Measurements from ENCODE around the gene CELSR1. TPM values are rescaled to one million over a fixed set of nuclear protein-coding genes. Genes with fewer than 3 reads are reported as not detected.

The CELSR1 gene
- total RNA-seq, 1 donor from 2014 or later = 0.27 TPM

- no peak for TF ChIP-seq CTCF (IDR thresholded peaks at IDR 0.05; ENCODE audit: partially characterized antibody, unreplicated experiment)
- Mint-ChIP-seq H3K4me1 (ENCODE audit: low read depth, unreplicated experiment) (no peaks in the 10 kb centered on the region), H3K9me3 (ENCODE audit: unreplicated experiment) (no peaks in the 10 kb centered on the region), H3K36me3 (ENCODE audit: unreplicated experiment) (no peaks in the 10 kb centered on the region), H3K27me3 (ENCODE audit: unreplicated experiment) (peaks cover 6% of the 10 kb centered on the region), H3K4me3 (ENCODE audit: unreplicated experiment) (no peak overlapping the region), H3K27ac (ENCODE audit: unreplicated experiment) (no peak overlapping the region)
- DNase-seq = no peak
Measured at GRCh38 chr22:46368422-46368821, 169.0 kb downstream of the CELSR1 start.

- Mint-ChIP-seq H3K9me3 (ENCODE audit: unreplicated experiment) (no peaks in the 10 kb centered on the region), H3K27me3 (ENCODE audit: unreplicated experiment) (peaks cover 6% of the 10 kb centered on the region), H3K27ac (ENCODE audit: unreplicated experiment) (no peak overlapping the region), H3K36me3 (ENCODE audit: unreplicated experiment) (no peaks in the 10 kb centered on the region), H3K4me1 (ENCODE audit: low read depth, unreplicated experiment) (no peaks in the 10 kb centered on the region), H3K4me3 (ENCODE audit: unreplicated experiment) (no peak overlapping the region)
- TF ChIP-seq CTCF (IDR thresholded peaks at IDR 0.05; ENCODE audit: partially characterized antibody, unreplicated experiment) = peak; percentile 71
- DNase-seq = peak; percentile 82
Measured at GRCh38 chr22:46367707-46368191, 169.7 kb downstream of the CELSR1 start.

- Mint-ChIP-seq H3K36me3 (ENCODE audit: unreplicated experiment) (no peaks in the 10 kb centered on the region), H3K27ac (ENCODE audit: unreplicated experiment) (no peak overlapping the region), H3K4me3 (ENCODE audit: unreplicated experiment) (no peak overlapping the region), H3K4me1 (ENCODE audit: low read depth, unreplicated experiment) (peaks cover 3% of the 10 kb centered on the region), H3K9me3 (ENCODE audit: unreplicated experiment) (no peaks in the 10 kb centered on the region), H3K27me3 (ENCODE audit: unreplicated experiment) (peaks cover 6% of the 10 kb centered on the region)
- no peak for DNase-seq
- TF ChIP-seq CTCF (IDR thresholded peaks at IDR 0.05; ENCODE audit: partially characterized antibody, unreplicated experiment) = no peak
Measured at GRCh38 chr22:46366801-46367706, 170.4 kb downstream of the CELSR1 start.

- Mint-ChIP-seq H3K36me3 (ENCODE audit: unreplicated experiment) (no peaks in the 10 kb centered on the region), H3K27me3 (ENCODE audit: unreplicated experiment) (peaks cover 3% of the 10 kb centered on the region), H3K4me3 (ENCODE audit: unreplicated experiment) (no peak overlapping the region), H3K9me3 (ENCODE audit: unreplicated experiment) (peaks cover 1% of the 10 kb centered on the region), H3K4me1 (ENCODE audit: low read depth, unreplicated experiment) (peaks cover 3% of the 10 kb centered on the region), H3K27ac (ENCODE audit: unreplicated experiment) (no peak overlapping the region)
- TF ChIP-seq CTCF (IDR thresholded peaks at IDR 0.05; ENCODE audit: partially characterized antibody, unreplicated experiment) = no peak
- DNase-seq = no peak
Measured at GRCh38 chr22:46366327-46366731, 171.1 kb downstream of the CELSR1 start.

GRCh38 chr22:46365166-46365624 is 172.2 kb downstream of the CELSR1 start:
- Mint-ChIP-seq H3K4me1 (ENCODE audit: low read depth, unreplicated experiment) (peaks cover 3% of the 10 kb centered on the region), H3K27ac (ENCODE audit: unreplicated experiment) (no peak overlapping the region), H3K4me3 (ENCODE audit: unreplicated experiment) (no peak overlapping the region), H3K27me3 (ENCODE audit: unreplicated experiment) (peaks cover 2% of the 10 kb centered on the region), H3K9me3 (ENCODE audit: unreplicated experiment) (peaks cover 4% of the 10 kb centered on the region), H3K36me3 (ENCODE audit: unreplicated experiment) (peaks cover 6% of the 10 kb centered on the region)
- no peak for TF ChIP-seq CTCF (IDR thresholded peaks at IDR 0.05; ENCODE audit: partially characterized antibody, unreplicated experiment)
- DNase-seq = no peak

Data from glutamatergic neuron (in vitro differentiated cells).